ENCODE data around the gene CPA2. TPM values are rescaled to one million over a fixed set of nuclear protein-coding genes. Genes with fewer than 3 reads are reported as not detected.
A peak's percentile ranks its signal among the peaks of the same experiment; 100 is the strongest.

CPA2 gene
- total RNA-seq, 1 donor from 2014 or later, result 0.82 TPM

GRCh38 chr7:130293521-130293920 lies 26.9 kb downstream of the CPA2 start:
- H3K4me1 Mint-ChIP-seq, result peaks cover 29% of the 10 kb centered on the region
- H3K36me3 Mint-ChIP-seq, result no peaks in the 10 kb centered on the region
- H3K9me3 Mint-ChIP-seq, result peaks cover 25% of the 10 kb centered on the region
- no peaks in the 10 kb centered on the region for H4K20me1 ChIP-seq (ENCODE audit: low read depth)
- no peaks in the 10 kb centered on the region for H3K79me2 ChIP-seq (ENCODE audit: low read depth)
- no peaks in the 10 kb centered on the region for H3K36me3 ChIP-seq
- H3K27me3 Mint-ChIP-seq (ENCODE audit: insufficient read depth, low read depth), result peaks cover 12% of the 10 kb centered on the region
- DNase-seq (ENCODE audit: low spot score), result no peak
- H3K9ac ChIP-seq, result no peak overlapping the region
- H2AFZ ChIP-seq (replicated peaks), result no peak overlapping the region
- H3F3A ChIP-seq (ENCODE audit: low read depth), result no peaks in the 10 kb centered on the region
- H3K9me3 ChIP-seq (ENCODE audit: low read depth), result no peaks in the 10 kb centered on the region
- no peaks in the 10 kb centered on the region for H3K27me3 ChIP-seq
- H3K4me2 ChIP-seq, result no peak overlapping the region
- H3K4me3 ChIP-seq, result no peak overlapping the region
- no peak overlapping the region for H3K4me3 Mint-ChIP-seq
- no peak overlapping the region for H3K27ac ChIP-seq
- no peak for TF ChIP-seq EZH2phosphoT487 (IDR thresholded peaks at IDR 0.05)
- no peak for TF ChIP-seq EZH2 (IDR thresholded peaks at IDR 0.05)
- TF ChIP-seq, protein P1, sequence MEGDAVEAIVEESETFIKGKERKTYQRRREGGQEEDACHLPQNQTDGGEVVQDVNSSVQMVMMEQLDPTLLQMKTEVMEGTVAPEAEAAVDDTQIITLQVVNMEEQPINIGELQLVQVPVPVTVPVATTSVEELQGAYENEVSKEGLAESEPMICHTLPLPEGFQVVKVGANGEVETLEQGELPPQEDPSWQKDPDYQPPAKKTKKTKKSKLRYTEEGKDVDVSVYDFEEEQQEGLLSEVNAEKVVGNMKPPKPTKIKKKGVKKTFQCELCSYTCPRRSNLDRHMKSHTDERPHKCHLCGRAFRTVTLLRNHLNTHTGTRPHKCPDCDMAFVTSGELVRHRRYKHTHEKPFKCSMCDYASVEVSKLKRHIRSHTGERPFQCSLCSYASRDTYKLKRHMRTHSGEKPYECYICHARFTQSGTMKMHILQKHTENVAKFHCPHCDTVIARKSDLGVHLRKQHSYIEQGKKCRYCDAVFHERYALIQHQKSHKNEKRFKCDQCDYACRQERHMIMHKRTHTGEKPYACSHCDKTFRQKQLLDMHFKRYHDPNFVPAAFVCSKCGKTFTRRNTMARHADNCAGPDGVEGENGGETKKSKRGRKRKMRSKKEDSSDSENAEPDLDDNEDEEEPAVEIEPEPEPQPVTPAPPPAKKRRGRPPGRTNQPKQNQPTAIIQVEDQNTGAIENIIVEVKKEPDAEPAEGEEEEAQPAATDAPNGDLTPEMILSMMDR (IDR thresholded peaks at IDR 0.05), result no peak
- H3K4me1 ChIP-seq, result no peaks in the 10 kb centered on the region
- H3K27ac Mint-ChIP-seq, result peak overlapping the region; percentile 76

DNA sequence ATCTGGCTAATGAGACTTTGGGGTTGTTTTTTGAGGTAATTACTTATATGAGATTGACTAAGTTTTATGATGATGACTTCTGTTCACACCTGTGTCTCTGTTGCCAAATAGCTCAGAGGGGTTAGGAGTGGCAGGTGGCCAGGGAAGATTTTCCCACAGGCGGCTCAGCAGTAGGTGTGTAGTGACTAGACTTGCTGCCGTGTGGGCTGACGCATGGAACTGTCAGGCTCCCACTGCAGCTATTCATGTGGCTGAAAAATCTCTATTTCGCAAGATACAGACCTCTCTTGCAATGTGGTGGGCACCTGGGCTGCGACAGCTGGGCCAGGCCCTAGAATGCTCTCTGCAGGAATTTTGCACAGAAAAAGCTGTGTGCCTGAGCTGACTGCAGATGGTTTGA lies 27.7 kb downstream of the CPA2 start:
- H3K79me2 ChIP-seq (ENCODE audit: low read depth), result no peaks in the 10 kb centered on the region
- no peaks in the 10 kb centered on the region for H3F3A ChIP-seq (ENCODE audit: low read depth)
- H3K9ac ChIP-seq, result no peak overlapping the region
- H3K4me1 Mint-ChIP-seq, result peaks cover 34% of the 10 kb centered on the region
- H3K27ac ChIP-seq, result no peak overlapping the region
- no peaks in the 10 kb centered on the region for H3K9me3 ChIP-seq (ENCODE audit: low read depth)
- no peaks in the 10 kb centered on the region for H3K36me3 Mint-ChIP-seq
- H3K4me2 ChIP-seq, result no peak overlapping the region
- TF ChIP-seq EZH2 (IDR thresholded peaks at IDR 0.05), result no peak
- TF ChIP-seq, protein P1 (IDR thresholded peaks at IDR 0.05), result no peak
- TF ChIP-seq EZH2phosphoT487 (IDR thresholded peaks at IDR 0.05), result no peak
- no peak overlapping the region for H3K27ac Mint-ChIP-seq
- H3K4me1 ChIP-seq, result no peaks in the 10 kb centered on the region
- H3K27me3 ChIP-seq, result no peaks in the 10 kb centered on the region
- H3K36me3 ChIP-seq, result no peaks in the 10 kb centered on the region
- DNase-seq (ENCODE audit: low spot score), result no peak
- peaks cover 12% of the 10 kb centered on the region for H3K27me3 Mint-ChIP-seq (ENCODE audit: insufficient read depth, low read depth)
- H4K20me1 ChIP-seq (ENCODE audit: low read depth), result no peaks in the 10 kb centered on the region
- H3K4me3 ChIP-seq, result no peak overlapping the region
- peaks cover 25% of the 10 kb centered on the region for H3K9me3 Mint-ChIP-seq
- no peak overlapping the region for H3K4me3 Mint-ChIP-seq
- no peak overlapping the region for H2AFZ ChIP-seq (replicated peaks)

DNA sequence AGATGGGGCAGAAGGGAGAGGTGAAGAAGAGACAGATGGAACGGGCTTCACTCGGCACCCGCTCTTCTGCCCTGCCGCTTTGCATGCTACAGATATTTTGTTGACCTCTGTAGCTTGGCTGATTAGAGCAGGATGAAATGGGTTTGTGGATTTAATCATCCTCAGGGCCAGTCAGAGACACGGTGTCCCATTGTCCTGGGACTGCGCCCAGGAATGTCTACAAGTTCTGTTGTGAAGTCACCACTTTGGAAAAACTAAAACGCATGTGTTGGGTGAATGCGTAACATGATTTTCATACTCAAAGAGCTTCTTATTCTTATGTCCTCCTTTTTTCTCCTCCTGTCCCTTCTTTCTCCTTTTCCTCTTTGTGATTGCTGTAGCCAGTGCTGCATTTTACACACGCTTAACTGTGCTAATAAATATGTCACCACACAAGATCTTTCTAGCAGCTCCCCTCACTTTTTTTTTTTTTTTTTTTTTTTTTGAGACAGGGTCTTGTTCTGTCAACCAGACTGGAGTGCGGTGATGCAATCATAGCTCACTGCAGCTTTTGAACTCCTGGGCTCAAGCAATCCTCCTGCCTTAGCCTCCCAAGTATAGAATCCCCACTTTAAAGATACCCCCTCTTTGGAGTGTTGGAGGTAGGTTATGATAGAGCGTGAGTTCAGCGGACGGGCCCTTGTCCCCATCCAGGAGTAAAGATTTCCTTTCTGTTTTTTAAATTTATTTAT lies 29.7 kb downstream of the CPA2 start:
- Histone ChIP-seq H4K20me1 (ENCODE audit: low read depth) (no peaks in the 10 kb centered on the region), H3K9ac (no peak overlapping the region), H3K9me3 (ENCODE audit: low read depth) (no peaks in the 10 kb centered on the region), H3F3A (ENCODE audit: low read depth) (no peaks in the 10 kb centered on the region), H3K79me2 (ENCODE audit: low read depth) (no peaks in the 10 kb centered on the region), H3K36me3 (no peaks in the 10 kb centered on the region), H3K4me1 (no peaks in the 10 kb centered on the region), H2AFZ (replicated peaks) (no peak overlapping the region), H3K27me3 (no peaks in the 10 kb centered on the region), H3K27ac (no peak overlapping the region), H3K4me3 (no peak overlapping the region), H3K4me2 (no peak overlapping the region)
- DNase-seq (ENCODE audit: low spot score), result no peak
- no peak overlapping the region for H3K4me3 Mint-ChIP-seq
- TF ChIP-seq EZH2phosphoT487 (IDR thresholded peaks at IDR 0.05) (no peak), EZH2 (IDR thresholded peaks at IDR 0.05) (no peak)
- TF ChIP-seq, protein P1 (IDR thresholded peaks at IDR 0.05), result no peak
- peaks cover 37% of the 10 kb centered on the region for H3K4me1 Mint-ChIP-seq
- no peaks in the 10 kb centered on the region for H3K36me3 Mint-ChIP-seq
- peaks cover 13% of the 10 kb centered on the region for H3K27me3 Mint-ChIP-seq (ENCODE audit: insufficient read depth, low read depth)
- peaks cover 30% of the 10 kb centered on the region for H3K9me3 Mint-ChIP-seq
- peak overlapping the region; percentile 93 for H3K27ac Mint-ChIP-seq
